Measurements from ENCODE around the gene SMOC2.

Gene SMOC2

GRCh38 chr6:168628732-168629245 lies 187.8 kb downstream of the SMOC2 start:
- DNase-seq (ENCODE audit: low read depth): no peak

GRCh38 chr6:168631564-168631963 lies 190.6 kb downstream of the SMOC2 start:
- no peak for DNase-seq (ENCODE audit: low read depth)

GRCh38 chr6:168632694-168633093 lies 191.7 kb downstream of the SMOC2 start:
- no peak for DNase-seq (ENCODE audit: low read depth)

DNA sequence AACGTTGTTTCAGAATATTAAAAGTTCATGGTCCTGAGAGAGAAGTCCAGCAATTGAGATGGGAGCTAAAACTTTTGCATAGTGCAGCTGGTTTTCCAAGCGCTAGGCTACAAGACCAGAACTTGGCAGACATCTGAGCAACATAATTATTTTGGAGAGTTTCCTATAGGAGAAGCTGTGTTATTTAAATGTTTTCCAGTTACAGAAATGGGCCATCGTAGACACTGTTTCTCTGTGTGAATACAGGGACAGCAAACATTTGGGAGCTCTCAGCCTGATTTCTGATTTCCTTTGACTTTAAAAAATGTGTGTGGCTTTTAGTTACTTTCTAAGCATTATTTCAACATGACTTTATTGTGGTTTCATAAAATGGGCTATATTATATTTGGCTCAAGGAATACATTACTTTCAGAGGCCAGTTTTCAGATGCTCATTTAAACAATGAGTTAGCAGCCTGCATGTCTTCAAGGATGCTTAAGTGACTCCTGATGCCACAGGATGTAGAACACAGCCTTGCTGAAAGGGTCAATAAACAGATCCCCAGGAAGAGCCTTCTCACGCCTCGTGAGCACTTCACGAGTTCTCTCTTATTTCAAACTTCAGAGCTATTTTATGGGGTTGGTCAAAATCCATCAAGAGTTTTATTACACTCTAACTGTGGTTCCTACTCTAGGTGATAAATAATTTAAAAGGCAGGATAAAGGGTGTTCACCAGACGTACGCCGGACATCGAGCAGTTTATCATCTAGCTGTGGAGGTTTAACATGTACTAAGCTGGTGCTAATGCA lies 193.8 kb downstream of the SMOC2 start:
- DNase-seq (ENCODE audit: low read depth): no peak

- no peak for DNase-seq (ENCODE audit: low read depth)
Measured at GRCh38 chr6:168636147-168637004, 195.4 kb downstream of the SMOC2 start.

DNA sequence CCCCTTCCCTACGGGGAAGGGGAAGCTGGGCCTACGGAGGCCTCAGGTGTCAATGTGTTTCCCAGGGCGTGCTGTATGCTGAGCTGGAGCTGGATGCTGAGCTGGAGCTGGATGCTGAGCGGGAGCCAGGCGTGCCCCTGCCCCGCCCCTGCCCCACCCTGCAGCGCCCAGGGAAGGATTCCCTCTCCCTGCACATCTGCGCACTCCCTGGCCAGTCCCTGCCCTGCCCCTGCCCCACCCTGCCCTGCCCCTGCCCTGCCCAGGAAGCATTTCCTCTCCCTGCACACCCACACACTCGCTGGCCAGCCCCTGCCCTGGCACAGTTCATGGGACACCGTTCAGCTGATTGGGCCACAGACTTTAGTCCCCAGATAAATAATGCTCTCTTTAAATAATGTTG lies 196.8 kb downstream of the SMOC2 start:
- no peak for DNase-seq (ENCODE audit: low read depth)

DNA sequence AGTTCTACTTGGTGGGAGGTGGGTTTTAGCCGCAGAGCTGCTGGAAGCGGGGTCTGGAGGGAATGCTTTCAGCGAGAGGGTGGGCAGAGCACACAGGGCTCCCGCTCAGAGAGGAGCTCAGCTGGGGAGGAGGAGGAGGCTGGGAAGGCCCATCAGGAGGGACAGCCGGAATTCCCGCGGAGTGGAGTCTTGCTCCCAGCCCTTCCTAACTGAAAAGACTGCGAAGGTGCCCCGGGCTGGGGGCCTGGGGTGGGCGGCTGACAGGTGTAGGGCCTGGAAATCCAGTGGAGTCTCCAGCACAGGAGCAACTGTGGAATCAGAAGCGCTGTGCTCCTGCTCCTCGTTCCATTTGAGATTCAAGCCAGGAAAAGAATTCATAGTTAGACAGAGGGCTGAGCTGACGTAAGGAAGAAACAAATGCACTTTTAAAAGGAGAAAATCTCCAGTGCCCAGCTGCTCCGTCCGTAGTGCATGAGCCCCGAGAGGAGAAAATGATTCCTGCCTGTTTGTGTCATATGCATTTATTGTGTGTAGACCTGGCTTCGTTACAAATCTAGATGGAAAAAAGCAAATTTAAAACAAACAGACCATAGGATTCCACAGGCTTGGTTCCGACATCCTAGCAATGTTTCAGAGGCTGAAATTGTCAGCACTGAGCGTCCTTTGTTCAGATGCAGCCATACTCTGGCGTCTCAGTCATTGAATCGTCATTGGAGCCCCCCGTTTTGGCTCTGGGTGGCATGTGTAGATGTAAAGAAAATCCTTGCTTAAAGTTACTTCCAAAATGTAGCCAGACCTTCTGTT lies 197.7 kb downstream of the SMOC2 start:
- no peak for DNase-seq (ENCODE audit: low read depth)

DNA sequence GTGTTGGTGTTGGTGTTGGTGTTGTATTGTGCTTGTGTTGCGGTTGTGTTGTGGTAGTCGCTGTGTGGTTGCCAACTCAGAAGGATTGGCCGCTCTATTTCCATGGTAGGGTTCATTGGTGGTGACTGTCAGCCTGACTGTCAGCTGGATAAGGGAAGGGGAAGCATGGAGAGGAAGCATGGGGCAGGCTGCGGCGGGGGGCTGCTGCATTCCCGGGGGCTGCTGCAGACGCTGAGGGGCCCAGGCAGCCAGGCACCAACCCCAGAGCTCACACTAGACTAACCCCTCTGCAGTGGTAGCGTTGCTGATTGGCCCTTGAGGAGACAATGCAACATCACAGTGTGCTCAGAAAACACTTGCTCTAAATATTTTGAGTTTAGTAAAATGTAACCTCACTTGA lies 199.2 kb downstream of the SMOC2 start:
- DNase-seq (ENCODE audit: low read depth): no peak

DNA sequence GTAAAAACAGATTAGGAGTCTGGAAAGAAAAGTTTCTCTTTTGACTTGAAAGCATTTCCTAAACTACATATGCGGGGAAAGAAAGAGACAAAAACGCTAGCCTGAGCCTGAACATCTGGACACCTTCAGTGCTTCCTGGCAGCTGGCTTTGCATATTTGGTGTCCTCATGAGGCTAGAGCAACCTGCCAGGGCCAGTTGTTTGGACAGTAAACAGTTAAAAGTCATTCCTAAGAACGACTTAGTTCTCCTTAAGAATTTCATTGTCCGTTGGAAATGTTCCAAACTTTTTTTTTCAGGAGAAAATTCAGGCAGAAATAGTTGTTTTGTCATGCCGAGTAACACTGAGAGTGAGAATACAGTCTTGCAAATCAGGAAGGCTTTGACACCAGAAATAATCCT lies 199.8 kb downstream of the SMOC2 start:
- no peak for DNase-seq (ENCODE audit: low read depth)

DNA sequence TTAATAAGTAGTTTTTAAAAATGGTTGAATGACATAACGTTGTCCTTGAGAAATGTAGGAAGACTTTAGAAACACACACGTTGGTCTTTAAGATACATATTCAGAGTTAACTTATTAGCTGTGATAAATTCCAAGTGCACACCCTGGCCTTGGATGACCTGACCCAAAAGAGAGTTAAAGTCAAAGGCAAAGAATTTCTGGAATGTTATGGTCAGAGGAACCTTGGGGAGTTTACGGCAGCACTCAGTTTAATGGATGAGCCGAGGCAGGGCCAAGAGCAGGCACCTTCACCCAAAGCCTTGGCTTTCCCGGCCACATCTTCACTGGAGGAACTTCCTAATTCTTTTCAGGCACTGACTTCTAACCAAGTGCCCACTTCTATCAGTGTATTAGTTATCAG lies 200.5 kb downstream of the SMOC2 start:
- DNase-seq (ENCODE audit: low read depth): no peak

- DNase-seq (ENCODE audit: low read depth): no peak
Measured at GRCh38 chr6:168643401-168643800, 202.4 kb downstream of the SMOC2 start.

GRCh38 chr6:168645326-168645725 lies 204.3 kb downstream of the SMOC2 start:
- no peak for DNase-seq (ENCODE audit: low read depth)

GRCh38 chr6:168647271-168647670 lies 206.3 kb downstream of the SMOC2 start:
- no peak for DNase-seq (ENCODE audit: low read depth)

DNA sequence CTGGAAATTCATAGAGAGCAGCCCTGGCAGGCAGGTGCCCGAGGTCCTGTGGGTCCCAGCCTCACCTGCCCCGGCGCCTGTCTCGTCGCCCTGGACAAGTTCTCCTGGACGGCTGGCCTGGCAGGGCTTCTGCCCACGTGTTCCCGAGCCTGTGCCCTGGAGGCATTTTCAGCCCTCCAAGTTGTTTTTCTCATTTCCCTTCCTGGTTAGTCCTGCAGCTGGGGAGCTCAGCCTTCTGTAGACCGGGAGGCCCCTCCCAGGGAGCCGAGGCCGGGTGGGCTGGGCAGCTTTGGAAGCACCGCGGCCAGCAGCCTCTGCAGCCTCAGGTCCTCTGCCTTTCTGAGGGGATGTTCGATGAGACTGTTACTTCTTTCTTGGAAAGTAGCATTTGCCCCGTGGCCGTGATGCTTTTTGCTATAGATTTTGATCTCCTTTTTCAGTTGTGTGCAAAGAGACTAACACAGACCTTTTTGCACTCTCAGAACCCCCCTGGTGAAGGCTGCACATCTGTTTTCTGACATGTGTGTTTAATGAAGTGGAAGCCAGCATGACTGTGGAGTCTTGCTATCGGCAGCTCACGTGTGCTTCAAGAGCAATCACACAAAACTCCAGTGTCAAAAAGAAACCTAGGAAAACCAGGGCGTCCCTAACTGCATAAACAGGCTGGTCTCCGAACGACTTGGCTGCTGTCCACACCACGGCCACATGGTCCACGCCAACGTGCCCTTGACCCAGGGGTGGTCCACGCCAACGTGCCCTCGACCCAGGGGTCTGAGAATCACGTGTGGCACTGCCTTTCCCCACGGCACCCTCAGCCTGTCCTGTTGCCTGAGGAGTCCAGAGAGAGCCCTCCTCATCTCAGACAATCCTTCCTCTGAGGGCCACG lies 207.5 kb downstream of the SMOC2 start:
- no peak for DNase-seq (ENCODE audit: low read depth)

- no peak for DNase-seq (ENCODE audit: low read depth)
Measured at GRCh38 chr6:168649209-168649608, 208.2 kb downstream of the SMOC2 start.

DNA sequence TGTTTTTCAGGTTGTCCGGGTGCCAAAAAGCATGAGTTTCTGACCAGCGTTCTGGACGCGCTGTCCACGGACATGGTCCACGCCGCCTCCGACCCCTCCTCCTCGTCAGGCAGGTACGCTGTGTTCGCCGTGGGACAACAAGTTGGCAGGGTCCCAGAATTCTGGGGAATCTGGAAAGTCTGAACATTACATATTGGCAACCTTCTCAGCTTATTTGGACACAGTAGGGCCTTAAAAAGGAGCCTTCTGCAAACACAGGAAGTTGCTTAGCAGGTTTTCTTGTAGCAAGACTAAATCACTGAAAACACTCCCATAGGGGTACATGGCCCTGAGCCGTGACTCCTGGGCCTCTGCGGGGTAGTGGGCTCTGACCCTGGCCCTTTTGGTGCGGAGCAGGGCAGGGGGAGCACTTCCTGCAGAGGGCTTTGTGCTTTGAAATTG lies 209.7 kb downstream of the SMOC2 start:
- no peak for DNase-seq (ENCODE audit: low read depth)

GRCh38 chr6:168655462-168656152 lies 214.6 kb downstream of the SMOC2 start:
- no peak for DNase-seq (ENCODE audit: low read depth)

DNA sequence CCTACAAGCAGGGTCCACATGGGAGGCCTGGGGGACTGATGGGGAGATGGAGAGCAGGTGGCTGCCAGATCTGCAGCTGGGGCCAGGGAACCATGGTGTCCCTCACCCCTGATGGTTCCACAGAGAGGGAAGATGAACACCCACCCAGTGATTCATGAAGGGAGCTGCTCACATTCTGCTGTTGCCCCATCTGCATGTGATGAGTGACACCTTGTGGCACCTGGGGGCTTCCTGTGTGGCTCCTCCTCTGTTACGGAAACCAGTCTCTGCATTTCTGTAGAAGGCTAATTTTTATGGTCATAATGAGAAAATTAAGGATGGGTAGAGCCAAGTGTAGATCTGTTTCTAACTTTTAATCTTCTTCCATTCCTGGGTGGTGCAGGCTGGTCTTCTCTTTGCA lies 217.1 kb downstream of the SMOC2 start:
- DNase-seq (ENCODE audit: low read depth): no peak

DNA sequence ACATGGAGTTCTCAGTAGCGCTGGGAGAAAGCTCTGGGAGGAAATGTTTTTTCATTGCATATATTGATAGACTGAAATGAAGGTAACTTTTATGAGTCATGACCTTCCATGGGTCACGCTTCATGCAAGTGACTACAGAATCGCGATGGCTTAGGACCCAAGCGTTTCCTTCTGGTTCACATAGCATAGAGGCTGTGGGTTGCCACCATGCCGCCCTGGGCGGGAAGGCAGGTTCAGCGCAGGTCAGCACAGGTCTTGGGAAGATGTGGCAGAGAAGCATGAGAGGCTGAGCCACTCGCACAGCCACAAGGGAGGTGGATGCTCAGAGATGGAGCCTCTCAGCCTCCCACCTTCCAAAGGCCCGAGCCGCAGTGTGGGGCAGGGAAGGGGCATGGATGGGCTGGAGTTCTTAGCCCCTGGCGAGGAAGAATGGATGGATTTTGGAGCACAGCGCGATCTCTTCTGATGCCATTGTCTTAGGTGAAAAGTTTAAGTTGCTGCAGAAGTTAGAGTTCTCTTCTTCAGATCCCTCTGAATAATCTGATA lies 219.5 kb downstream of the SMOC2 start:
- DNase-seq (ENCODE audit: low read depth): no peak

GRCh38 chr6:168662301-168662936 lies 221.4 kb downstream of the SMOC2 start:
- DNase-seq (ENCODE audit: low read depth): no peak

All from ELR (cell line).